Esophagus muscularis mucosa (tissue), 2 donors: ENCODE results near the gene GNS.

Experiments used
- POLR2A ChIP-seq: fragments of 450-650 bp; IDR thresholded peaks from one replicate; pipeline ENCODE4 v1.6.1; 2017; ENCODE audit warnings: antibody characterized with exemption, moderate library complexity, mild to moderate bottlenecking, low read depth
- POLR2AphosphoS5 ChIP-seq, 2 donors: sonication (generic); formaldehyde crosslinking; IDR thresholded peaks; one replicate each; pipeline ENCODE4 v1.6.1; 2017; ENCODE audit warnings: antibody characterized with exemption in 2 of 2

- TF ChIP-seq POLR2A, result no peak
- no peak for TF ChIP-seq POLR2AphosphoS5 (IDR thresholded peaks at IDR 0.05)
Observed at GRCh38 chr12:64780531-64781279, 21.5 kb upstream of the GNS start.
